HEK293 (cell line): ENCODE results near the gene CBX5.

ENCODE experiments used
- CTCF ChIA-PET: fragments of 350-600 bp; formaldehyde crosslinking; extraction: SDS; loops from one replicate; lab custom pipeline; 2021; ENCODE audit warnings: antibody characterized with exemption; lab: Yijun Ruan, JAX
- POLR2A ChIA-PET: fragments of 300-600 bp; formaldehyde crosslinking; extraction: SDS; loops from one replicate; lab custom pipeline; 2020; ENCODE audit warnings: antibody characterized with exemption, inconsistent platforms; lab: Yijun Ruan, JAX
- H3K27ac ChIP-seq: fragments of 200-500 bp; sonication (Bioruptor generic); 2 replicates; pipeline ENCODE4 v1.5.1; 2014; ENCODE audit warnings: low read depth, low read length, control low read depth, inconsistent platforms; ENCODE audit errors: extremely low read depth
- H3K36me3 ChIP-seq, 2 experiments: fragments of 200-500 bp in 1 of 2; sonication (Bioruptor generic) in 1 of 2; 1 replicate in 1 of 2; 2 replicates in 1 of 2; pipeline ENCODE4 v1.5.1; 2014 to 2017; ENCODE audit warnings: inconsistent platforms in 2 of 2, low read length in 2 of 2; ENCODE audit not compliant: control insufficient read depth in 2 of 2, insufficient read depth in 1 of 2
- H3K4me1 ChIP-seq: fragments of 200-500 bp; sonication (Bioruptor generic); 2 replicates; pipeline ENCODE4 v1.5.1; 2014; ENCODE audit warnings: mild to moderate bottlenecking, low read length, inconsistent platforms; ENCODE audit not compliant: control insufficient read depth, insufficient read depth
- H3K4me3 ChIP-seq: 2 replicates; pipeline ENCODE4 v1.5.1; 2011; ENCODE audit warnings: low read depth, mild to moderate bottlenecking, control low read depth, low read length, moderate library complexity
- H3K9me3 ChIP-seq: fragments of 200-500 bp; sonication (Bioruptor generic); 2 replicates; pipeline ENCODE4 v1.5.1; 2014; ENCODE audit warnings: low read depth, low read length, inconsistent platforms; ENCODE audit not compliant: control insufficient read depth, insufficient read depth
- KLF16 ChIP-seq: fragments of 450-650 bp; formaldehyde crosslinking; IDR thresholded peaks from 2 replicates; pipeline ENCODE4 v1.5.1; 2017; ENCODE audit warnings: missing biosample characterization, missing genetic modification characterization
- PRDM10 ChIP-seq: fragments of 450-650 bp; formaldehyde crosslinking; IDR thresholded peaks from 2 replicates; pipeline ENCODE4 v1.5.1; 2016; ENCODE audit warnings: missing biosample characterization, missing genetic modification characterization
- REPIN1 ChIP-seq: fragments of 450-650 bp; formaldehyde crosslinking; IDR thresholded peaks from 2 replicates; pipeline ENCODE4 v1.5.1; 2017; ENCODE audit warnings: missing biosample characterization, missing genetic modification characterization, low read depth
- SCRT1 ChIP-seq: fragments of 450-650 bp; formaldehyde crosslinking; IDR thresholded peaks from 2 replicates; pipeline ENCODE4 v1.5.1; 2016; ENCODE audit warnings: missing biosample characterization, missing genetic modification characterization, borderline replicate concordance
- ZBTB6 ChIP-seq: fragments of 450-650 bp; formaldehyde crosslinking; IDR thresholded peaks from 2 replicates; pipeline ENCODE4 v1.5.1; 2017; ENCODE audit warnings: missing biosample characterization, missing genetic modification characterization
- ZBTB8A ChIP-seq: fragments of 450-650 bp; formaldehyde crosslinking; IDR thresholded peaks from 2 replicates; pipeline ENCODE4 v1.5.1; 2016; ENCODE audit warnings: missing biosample characterization, missing genetic modification characterization
- ZFP69B ChIP-seq: fragments of 450-650 bp; formaldehyde crosslinking; IDR thresholded peaks from 2 replicates; pipeline ENCODE4 v1.5.1; 2016; ENCODE audit warnings: missing biosample characterization, missing genetic modification characterization
- ZNF157 ChIP-seq: fragments of 450-650 bp; formaldehyde crosslinking; IDR thresholded peaks from 2 replicates; pipeline ENCODE4 v1.5.1; 2016; ENCODE audit warnings: missing biosample characterization, missing genetic modification characterization
- ZNF366 ChIP-seq: fragments of 450-650 bp; formaldehyde crosslinking; conservative IDR thresholded peaks from 2 replicates; pipeline ENCODE4 v1.5.1; 2016; ENCODE audit warnings: missing biosample characterization, missing genetic modification characterization
- ZNF596 ChIP-seq: fragments of 450-650 bp; IDR thresholded peaks from 2 replicates; pipeline ENCODE4 v1.5.0; 2018; ENCODE audit warnings: missing biosample characterization, mild to moderate bottlenecking, missing genetic modification characterization, moderate library complexity
- ZNF629 ChIP-seq: fragments of 450-650 bp; formaldehyde crosslinking; IDR thresholded peaks from 2 replicates; pipeline ENCODE4 v1.5.1; 2017; ENCODE audit warnings: missing biosample characterization, missing genetic modification characterization
- ZNF664 ChIP-seq: fragments of 450-650 bp; formaldehyde crosslinking; IDR thresholded peaks from 2 replicates; pipeline ENCODE4 v1.5.1; 2016; ENCODE audit warnings: missing biosample characterization, missing genetic modification characterization
- ZNF776 ChIP-seq: fragments of 450-650 bp; formaldehyde crosslinking; IDR thresholded peaks from 2 replicates; pipeline ENCODE4 v1.5.0; 2017; ENCODE audit warnings: missing biosample characterization, missing genetic modification characterization, borderline replicate concordance
- ZSCAN18 ChIP-seq: fragments of 450-650 bp; formaldehyde crosslinking; IDR thresholded peaks from 2 replicates; pipeline ENCODE4 v1.5.1; 2016; ENCODE audit warnings: missing biosample characterization, missing genetic modification characterization
- ZXDB ChIP-seq: fragments of 450-650 bp; formaldehyde crosslinking; IDR thresholded peaks from 2 replicates; pipeline ENCODE4 v1.5.1; 2016; ENCODE audit warnings: missing biosample characterization, missing genetic modification characterization

Gene CBX5

GRCh38 chr12:54257332-54257731 lies 22.6 kb downstream of the CBX5 start:
- H3K4me3 ChIP-seq, result no peak overlapping the region
- no peak overlapping the region for H3K27ac ChIP-seq
- peaks cover 24% of the 10 kb centered on the region for H3K4me1 ChIP-seq
- POLR2A ChIA-PET, result interaction anchor here (0.7 to 7.8 kb wide), 2 partner anchors 23 to 32 kb away, joined by 3 to 113 read pairs; partner anchors contain the start of genes CBX5 and HNRNPA1
- H3K36me3 ChIP-seq, result peaks cover 35 to 36% of the 10 kb centered on the region in 2 experiments; a peak in 2 of 3 replicates
- no peaks in the 10 kb centered on the region for H3K9me3 ChIP-seq
- TF ChIP-seq REPIN1 (tag by site-specific recombination) (no peak), ZBTB6 (no peak)
- TF ChIP-seq, all 188 proteins: peak for 0
- CTCF ChIA-PET, result interaction anchor here (2.0 kb wide), 1 partner anchor 29 kb away, joined by 8 read pairs; no protein-coding TSS in a partner anchor

GRCh38 chr12:54253240-54253639 lies 26.7 kb downstream of the CBX5 start:
- Histone ChIP-seq H3K36me3 (peaks cover 59 to 65% of the 10 kb centered on the region in 2 experiments), H3K27ac (no peak overlapping the region)
- TF ChIP-seq SCRT1 (tag by site-specific recombination), result 0 out of 2 replicates have a peak, but pooled peaks have one; percentile 11
- TF ChIP-seq KLF16, result no peak
- TF ChIP-seq ZBTB8A (tag by site-specific recombination), result 0 out of 2 replicates have a peak, but pooled peaks have one; percentile 28
- TF ChIP-seq ZFP69B (tag by site-specific recombination), result no peak
- TF ChIP-seq ZNF664, result peak; percentile 68; the same call in 1 of the 2 replicates
- 0 out of 2 replicates have a peak, but pooled peaks have one; percentile 24 for TF ChIP-seq ZNF629
- no peak for TF ChIP-seq ZSCAN18
- TF ChIP-seq ZNF776, result no peak
- TF ChIP-seq ZXDB (tag by site-specific recombination), result 0 out of 2 replicates have a peak, but pooled peaks have one; percentile 24
- TF ChIP-seq ZNF596, result no peak
- TF ChIP-seq PRDM10 (tag by site-specific recombination), result peak; percentile 19; the same call in 1 of the 2 replicates
- TF ChIP-seq ZNF157 (tag by site-specific recombination), result no peak
- TF ChIP-seq ZNF366 (tag by site-specific recombination), result no peak
- TF ChIP-seq, all 188 proteins: peak for 6
- H3K4me3 ChIP-seq, result no peak overlapping the region
- CTCF ChIA-PET, result interaction anchor here (1.0 to 4.0 kb wide), 4 partner anchors 14 to 38 kb away, joined by 5 to 61 read pairs (median 23); partner anchors contain the start of genes CBX5 and HNRNPA1
- POLR2A ChIA-PET, result interaction anchor here (1.0 to 3.1 kb wide), 2 partner anchors 27 to 28 kb away, joined by 3 to 52 read pairs; partner anchors contain the start of genes CBX5 and HNRNPA1
- no peaks in the 10 kb centered on the region for H3K9me3 ChIP-seq
- 0 out of 2 replicates have a peak, but pooled peaks cover 1% of the 10 kb centered on the region for H3K4me1 ChIP-seq
